Loucy (cell line): ENCODE data around the gene ABCC11.

Experiments
- EZH2phosphoT487 ChIP-seq: fragments of 200-600 bp; IDR thresholded peaks from 2 replicates; pipeline ENCODE4 v1.6.1; 2018; ENCODE audit warnings: antibody characterized with exemption, mild to moderate bottlenecking, moderate library complexity, borderline replicate concordance
- TF ChIP-seq, protein P1 (sequence below): fragments of 200-600 bp; sonication (generic); conservative IDR thresholded peaks from 2 replicates; pipeline ENCODE4 v1.5.1; 2014; ENCODE audit warnings: mild to moderate bottlenecking, antibody characterized with exemption, low read length

DNA sequence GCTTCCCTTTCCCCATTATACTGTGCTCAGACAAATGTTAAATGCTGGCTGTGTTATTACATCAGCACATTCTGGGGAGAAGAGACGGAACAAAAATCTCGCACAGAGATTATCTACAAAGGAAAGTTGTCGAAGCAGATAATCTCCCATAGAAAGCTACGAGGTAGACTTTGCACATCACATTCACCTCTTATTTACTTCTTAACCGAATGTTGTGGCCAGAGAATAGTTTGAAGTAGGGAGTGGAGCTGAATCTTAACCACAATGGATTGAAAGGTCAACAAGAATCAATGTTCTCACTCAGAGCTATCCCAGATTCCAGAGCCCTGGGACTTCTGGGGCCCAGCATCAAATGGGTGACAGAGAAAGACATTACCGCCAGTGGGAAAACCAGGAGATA, 31.6 kb downstream of the ABCC11 start:
- TF ChIP-seq, protein P1, sequence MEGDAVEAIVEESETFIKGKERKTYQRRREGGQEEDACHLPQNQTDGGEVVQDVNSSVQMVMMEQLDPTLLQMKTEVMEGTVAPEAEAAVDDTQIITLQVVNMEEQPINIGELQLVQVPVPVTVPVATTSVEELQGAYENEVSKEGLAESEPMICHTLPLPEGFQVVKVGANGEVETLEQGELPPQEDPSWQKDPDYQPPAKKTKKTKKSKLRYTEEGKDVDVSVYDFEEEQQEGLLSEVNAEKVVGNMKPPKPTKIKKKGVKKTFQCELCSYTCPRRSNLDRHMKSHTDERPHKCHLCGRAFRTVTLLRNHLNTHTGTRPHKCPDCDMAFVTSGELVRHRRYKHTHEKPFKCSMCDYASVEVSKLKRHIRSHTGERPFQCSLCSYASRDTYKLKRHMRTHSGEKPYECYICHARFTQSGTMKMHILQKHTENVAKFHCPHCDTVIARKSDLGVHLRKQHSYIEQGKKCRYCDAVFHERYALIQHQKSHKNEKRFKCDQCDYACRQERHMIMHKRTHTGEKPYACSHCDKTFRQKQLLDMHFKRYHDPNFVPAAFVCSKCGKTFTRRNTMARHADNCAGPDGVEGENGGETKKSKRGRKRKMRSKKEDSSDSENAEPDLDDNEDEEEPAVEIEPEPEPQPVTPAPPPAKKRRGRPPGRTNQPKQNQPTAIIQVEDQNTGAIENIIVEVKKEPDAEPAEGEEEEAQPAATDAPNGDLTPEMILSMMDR = no peak
- no peak for TF ChIP-seq EZH2phosphoT487
